Gastroesophageal sphincter (tissue), 3 donors: ENCODE data around the gene NUP50.

Experiments
- CTCF ChIP-seq, 4 experiments: fragments of 200-600 bp in 2 of 4; fragments of 450-650 bp in 2 of 4; sonication (generic) in 1 of 4; IDR thresholded peaks; one replicate each; pipeline ENCODE4 v1.5.1; 2017 to 2019; ENCODE audit warnings: antibody characterized with exemption in 4 of 4, mild to moderate bottlenecking in 2 of 4, moderate library complexity in 2 of 4
- EP300 ChIP-seq: sonication (generic); formaldehyde crosslinking; IDR thresholded peaks from one replicate; pipeline ENCODE4 v1.6.1; 2017; ENCODE audit warnings: antibody characterized with exemption, mild to moderate bottlenecking
- POLR2A ChIP-seq, 2 donors: fragments of 450-650 bp; IDR thresholded peaks; one replicate each; pipeline ENCODE4 v1.6.1; 2017; ENCODE audit warnings: antibody characterized with exemption in 2 of 2, mild to moderate bottlenecking in 2 of 2, moderate library complexity in 1 of 2

GRCh38 chr22:45188779-45189178 is 25.1 kb downstream of the NUP50 start:
- TF ChIP-seq EP300 (no peak), CTCF (IDR thresholded peaks at IDR 0.05) (no peak), POLR2A (IDR thresholded peaks at IDR 0.05) (no peak)
